Central memory CD8-positive, alpha-beta T cell (primary cell): ENCODE results near the gene ETV3L.

Experiments used
- ATAC-seq: fragments of 150-1000 bp; cut with Tn5 transposase; replicated peaks from 2 replicates; pipeline ENCODE4 v1.10.0; 2022; ENCODE audit warnings: mild to moderate bottlenecking, moderate FRiP score, moderate number of reproducible peaks; ENCODE audit not compliant: poor library complexity, severe bottlenecking; ENCODE audit errors: extremely low read depth
- DNase-seq, 2 donors: peaks; one replicate each; pipeline ENCODE4 v3.0.0; 2021; ENCODE audit warnings: low spot score in 2 of 2
- H3K27ac Mint-ChIP-seq: one replicate; pipeline ENCODE4 v1.8.0; 2022; ENCODE audit warnings: low read depth, mild to moderate bottlenecking, moderate library complexity, mixed read lengths
- H3K27me3 Mint-ChIP-seq: one replicate; pipeline ENCODE4 v1.8.0; 2022; ENCODE audit warnings: mixed read lengths
- H3K36me3 Mint-ChIP-seq: one replicate; pipeline ENCODE4 v1.8.0; 2022; ENCODE audit warnings: mild to moderate bottlenecking, moderate library complexity, mixed read lengths; ENCODE audit not compliant: insufficient read depth
- H3K4me1 Mint-ChIP-seq: one replicate; pipeline ENCODE4 v1.8.0; 2022; ENCODE audit warnings: mixed read lengths
- H3K4me3 Mint-ChIP-seq: one replicate; pipeline ENCODE4 v1.8.0; 2022; ENCODE audit warnings: mild to moderate bottlenecking, moderate library complexity, mixed read lengths
- H3K9me3 Mint-ChIP-seq: one replicate; pipeline ENCODE4 v1.8.0; 2022; ENCODE audit warnings: mixed read lengths

The ETV3L gene

DNA sequence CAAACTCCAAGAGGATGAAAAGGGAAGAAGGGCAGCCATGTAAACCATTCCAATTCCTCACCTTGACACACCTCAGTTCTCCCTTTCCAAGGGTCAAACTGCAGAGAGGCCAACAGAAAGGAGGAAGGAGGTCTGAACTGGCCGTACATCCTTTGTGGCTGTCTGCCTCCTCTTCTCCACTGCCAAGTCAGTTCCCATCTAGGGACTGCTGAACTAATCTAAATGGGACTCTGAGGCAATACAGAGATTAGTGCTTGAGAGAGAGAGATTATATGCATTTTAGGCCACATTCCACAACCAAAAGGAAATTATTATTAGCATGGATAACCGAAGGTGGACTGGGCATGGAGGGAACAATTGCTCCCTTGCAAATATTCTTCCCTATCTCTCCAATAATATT lies 56.8 kb downstream of the ETV3L start:
- H3K4me1 Mint-ChIP-seq, result peaks cover 6% of the 10 kb centered on the region
- H3K27me3 Mint-ChIP-seq, result peaks cover 87% of the 10 kb centered on the region
- no peak overlapping the region for H3K27ac Mint-ChIP-seq
- no peak overlapping the region for H3K4me3 Mint-ChIP-seq
- DNase-seq (no peak), ATAC-seq (no peak)
- H3K36me3 Mint-ChIP-seq, result no peaks in the 10 kb centered on the region
- H3K9me3 Mint-ChIP-seq, result no peaks in the 10 kb centered on the region
